ENCODE data around the gene EML4.

DNA sequence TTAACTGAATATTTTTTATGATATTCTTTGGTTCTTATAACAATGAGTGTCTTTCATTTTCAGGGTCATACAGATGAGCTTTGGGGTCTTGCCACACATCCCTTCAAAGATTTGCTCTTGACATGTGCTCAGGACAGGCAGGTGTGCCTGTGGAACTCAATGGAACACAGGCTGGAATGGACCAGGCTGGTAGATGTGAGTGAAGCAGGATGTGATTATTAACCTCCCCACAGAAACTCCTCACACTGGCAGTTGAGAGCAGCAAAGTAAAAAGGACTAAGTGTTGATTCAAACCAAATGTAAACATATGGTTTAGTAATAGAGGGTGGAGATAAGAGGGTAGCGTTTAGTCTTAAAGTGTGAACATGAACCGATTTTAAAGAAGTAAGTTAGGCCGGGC is 134.1 kb downstream of the EML4 start:
- TF ChIP-seq, protein P1, sequence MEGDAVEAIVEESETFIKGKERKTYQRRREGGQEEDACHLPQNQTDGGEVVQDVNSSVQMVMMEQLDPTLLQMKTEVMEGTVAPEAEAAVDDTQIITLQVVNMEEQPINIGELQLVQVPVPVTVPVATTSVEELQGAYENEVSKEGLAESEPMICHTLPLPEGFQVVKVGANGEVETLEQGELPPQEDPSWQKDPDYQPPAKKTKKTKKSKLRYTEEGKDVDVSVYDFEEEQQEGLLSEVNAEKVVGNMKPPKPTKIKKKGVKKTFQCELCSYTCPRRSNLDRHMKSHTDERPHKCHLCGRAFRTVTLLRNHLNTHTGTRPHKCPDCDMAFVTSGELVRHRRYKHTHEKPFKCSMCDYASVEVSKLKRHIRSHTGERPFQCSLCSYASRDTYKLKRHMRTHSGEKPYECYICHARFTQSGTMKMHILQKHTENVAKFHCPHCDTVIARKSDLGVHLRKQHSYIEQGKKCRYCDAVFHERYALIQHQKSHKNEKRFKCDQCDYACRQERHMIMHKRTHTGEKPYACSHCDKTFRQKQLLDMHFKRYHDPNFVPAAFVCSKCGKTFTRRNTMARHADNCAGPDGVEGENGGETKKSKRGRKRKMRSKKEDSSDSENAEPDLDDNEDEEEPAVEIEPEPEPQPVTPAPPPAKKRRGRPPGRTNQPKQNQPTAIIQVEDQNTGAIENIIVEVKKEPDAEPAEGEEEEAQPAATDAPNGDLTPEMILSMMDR (IDR thresholded peaks at IDR 0.05), result no peak
- TF ChIP-seq POLR2A (IDR thresholded peaks at IDR 0.05) (no peak), EP300 (IDR thresholded peaks at IDR 0.05) (no peak)

Measured in ovary (tissue), 3 donors.